Mucosa of stomach (tissue), 1 donor: ENCODE results near the gene MACROH2A1.

Source experiments
- H3K27me3 ChIP-seq: one replicate; pipeline ENCODE4 v1.7.0; 2013; ENCODE audit warnings: mild to moderate bottlenecking, low read length; ENCODE audit not compliant: control insufficient read depth, insufficient read depth
- H3K36me3 ChIP-seq: one replicate; pipeline ENCODE4 v1.7.0; 2013; ENCODE audit warnings: low read length; ENCODE audit not compliant: control insufficient read depth, insufficient read depth
- H3K4me1 ChIP-seq: one replicate; pipeline ENCODE4 v1.7.0; 2013; ENCODE audit warnings: mild to moderate bottlenecking, low read length; ENCODE audit not compliant: control insufficient read depth, insufficient read depth
- H3K4me3 ChIP-seq: one replicate; pipeline ENCODE4 v1.7.0; 2013; ENCODE audit warnings: low read length
- H3K9ac ChIP-seq: one replicate; pipeline ENCODE4 v1.7.0; 2013; ENCODE audit warnings: mild to moderate bottlenecking, low read length, moderate library complexity
- H3K9me3 ChIP-seq: one replicate; pipeline ENCODE4 v1.7.0; 2013; ENCODE audit warnings: mild to moderate bottlenecking, low read length, moderate library complexity; ENCODE audit not compliant: control insufficient read depth
- donor health status: Pancreatic carcinoma.

Gene MACROH2A1

DNA sequence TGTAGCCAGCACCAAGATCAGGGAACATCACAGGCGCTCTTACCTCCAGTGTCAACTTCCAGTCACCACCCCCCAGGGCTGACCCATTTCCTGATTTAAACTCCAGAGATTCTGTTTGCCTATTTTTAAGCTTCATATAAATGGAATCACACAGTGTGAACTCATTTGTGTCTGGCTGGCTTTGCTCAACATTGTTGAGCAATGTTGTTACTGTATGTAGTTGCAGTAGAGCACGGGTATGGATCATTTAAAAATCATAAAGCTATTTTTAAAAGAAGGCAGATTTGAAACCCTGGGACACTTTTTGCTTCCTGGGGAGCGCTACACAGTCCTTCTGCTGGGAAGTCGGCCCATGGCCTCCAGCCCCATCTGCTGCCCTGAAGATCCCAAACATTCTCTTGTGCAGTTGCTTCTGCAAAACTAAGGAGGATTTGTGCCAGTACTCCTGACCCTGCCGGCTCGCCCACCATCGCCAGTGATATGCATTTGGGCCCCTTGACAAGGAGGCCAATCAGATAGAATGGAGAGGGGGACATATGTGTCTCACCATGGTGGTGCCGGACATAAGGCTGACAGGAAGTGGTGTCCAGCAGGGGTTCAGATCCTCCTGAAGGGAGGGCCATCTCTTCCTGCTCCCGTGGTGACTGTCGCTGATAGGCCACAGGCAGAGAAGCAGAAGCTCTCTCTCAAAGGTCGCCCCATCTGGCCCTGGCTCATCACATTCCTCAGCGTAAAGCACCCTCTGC, 34.8 kb upstream of the MACROH2A1 start:
- Histone ChIP-seq H3K4me1 (peaks cover 9% of the 10 kb centered on the region), H3K9me3 (no peaks in the 10 kb centered on the region), H3K36me3 (no peaks in the 10 kb centered on the region), H3K4me3 (no peak overlapping the region), H3K27me3 (no peaks in the 10 kb centered on the region), H3K9ac (no peak overlapping the region)

DNA sequence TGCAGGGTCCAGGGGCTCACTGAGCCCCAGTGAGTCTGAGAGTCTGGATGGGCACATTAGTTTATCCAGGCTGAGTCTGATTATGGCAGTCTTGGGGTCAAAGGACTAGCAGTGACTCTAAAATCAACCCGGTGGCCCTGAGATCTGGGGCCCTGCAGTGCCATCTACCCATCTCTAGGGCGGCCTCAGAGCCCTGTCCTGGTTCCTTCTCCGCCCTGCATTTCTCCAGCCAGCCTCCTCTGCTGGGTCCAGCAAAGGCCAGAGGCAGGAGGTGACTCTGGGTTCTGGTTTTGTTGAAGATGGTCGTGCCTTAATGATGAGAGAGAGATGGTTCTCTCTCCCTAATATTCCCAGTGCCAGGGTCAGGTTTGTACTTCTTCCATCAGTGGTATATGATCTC, 33.1 kb upstream of the MACROH2A1 start:
- Histone ChIP-seq H3K9ac (no peak overlapping the region), H3K36me3 (no peaks in the 10 kb centered on the region), H3K4me3 (no peak overlapping the region), H3K9me3 (peaks cover 5% of the 10 kb centered on the region), H3K4me1 (no peaks in the 10 kb centered on the region), H3K27me3 (no peaks in the 10 kb centered on the region)

DNA sequence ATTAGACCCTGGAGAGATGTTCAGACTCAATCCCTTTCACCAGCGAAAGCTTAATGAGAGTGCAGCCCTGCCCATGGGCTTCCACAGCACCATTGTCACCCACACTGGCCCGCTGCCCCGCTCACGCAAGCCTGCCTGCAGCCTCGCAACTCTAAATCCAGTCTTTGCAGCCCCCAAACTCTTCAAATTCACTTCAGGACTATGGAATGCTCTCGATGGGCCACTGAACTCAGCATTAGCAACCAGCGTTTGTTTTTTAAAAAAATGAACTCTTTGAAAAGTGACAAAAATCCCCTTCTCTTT, 31.1 kb upstream of the MACROH2A1 start:
- Histone ChIP-seq H3K4me3 (no peak overlapping the region), H3K9ac (no peak overlapping the region), H3K27me3 (no peaks in the 10 kb centered on the region), H3K4me1 (no peaks in the 10 kb centered on the region), H3K9me3 (peaks cover 5% of the 10 kb centered on the region), H3K36me3 (no peaks in the 10 kb centered on the region)

DNA sequence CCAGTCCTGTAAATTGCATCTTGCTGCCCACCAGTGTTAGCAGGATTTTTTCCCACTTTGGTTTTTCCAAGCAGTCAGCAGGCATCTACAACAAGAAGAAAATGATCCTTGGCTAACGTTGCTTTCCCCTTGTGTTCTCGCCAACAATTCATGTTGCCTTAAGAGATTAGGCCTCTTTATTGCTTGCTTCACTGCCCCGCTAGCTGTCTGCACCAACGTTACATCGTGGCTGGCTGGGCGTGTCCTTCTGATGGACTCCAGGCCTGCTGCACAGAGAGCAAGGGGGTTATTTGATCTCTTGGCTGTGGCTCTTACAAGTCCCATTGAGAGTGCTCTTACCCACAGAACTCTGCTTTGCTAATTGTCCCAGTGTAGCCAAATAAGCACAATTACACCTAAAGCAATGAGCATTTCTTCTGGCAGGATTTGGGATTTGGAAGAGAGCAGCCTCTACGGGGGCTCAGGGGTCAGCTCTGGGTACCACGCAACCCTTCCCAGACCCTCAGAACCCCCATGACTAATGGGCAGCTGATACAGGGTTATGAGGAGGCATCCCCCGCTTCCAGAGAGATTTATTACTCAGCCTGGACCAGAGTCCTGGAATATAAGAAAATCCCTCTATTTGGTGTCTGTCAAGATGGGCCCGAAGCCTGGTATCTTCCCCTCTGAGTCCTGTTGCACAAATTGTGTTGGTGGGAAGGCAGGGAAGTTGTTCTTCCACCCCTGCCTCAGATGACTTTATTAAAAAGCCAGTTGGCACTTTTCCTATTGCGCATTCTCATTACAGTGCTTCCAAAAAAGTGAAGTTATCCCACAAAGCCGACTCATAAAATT, 30.5 kb upstream of the MACROH2A1 start:
- Histone ChIP-seq H3K9me3 (peaks cover 5% of the 10 kb centered on the region), H3K27me3 (no peaks in the 10 kb centered on the region), H3K9ac (no peak overlapping the region), H3K4me3 (no peak overlapping the region), H3K4me1 (no peaks in the 10 kb centered on the region), H3K36me3 (no peaks in the 10 kb centered on the region)

DNA sequence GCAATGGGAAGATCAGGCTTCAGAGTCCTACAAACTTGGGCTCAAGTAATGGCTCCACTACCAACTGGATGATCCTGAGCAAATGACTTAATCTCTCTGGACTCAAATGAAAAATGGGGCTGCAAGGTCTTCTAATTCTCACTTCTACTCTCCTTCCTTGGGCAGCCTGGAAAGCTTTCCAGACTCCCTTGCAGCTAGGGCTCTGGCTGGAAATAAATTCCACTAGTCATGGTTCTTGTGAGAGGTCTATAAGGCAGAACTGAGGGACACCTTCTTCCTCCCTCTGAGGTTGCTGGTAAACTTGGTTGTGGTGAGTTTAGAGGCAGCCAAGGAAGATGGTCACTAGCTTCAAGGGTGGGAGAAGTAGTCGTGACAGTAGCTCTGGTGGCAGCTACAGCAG, 29.6 kb upstream of the MACROH2A1 start:
- no peaks in the 10 kb centered on the region for H3K27me3 ChIP-seq
- no peak overlapping the region for H3K4me3 ChIP-seq
- H3K36me3 ChIP-seq, result no peaks in the 10 kb centered on the region
- no peaks in the 10 kb centered on the region for H3K4me1 ChIP-seq
- H3K9ac ChIP-seq, result no peak overlapping the region
- peaks cover 5% of the 10 kb centered on the region for H3K9me3 ChIP-seq

DNA sequence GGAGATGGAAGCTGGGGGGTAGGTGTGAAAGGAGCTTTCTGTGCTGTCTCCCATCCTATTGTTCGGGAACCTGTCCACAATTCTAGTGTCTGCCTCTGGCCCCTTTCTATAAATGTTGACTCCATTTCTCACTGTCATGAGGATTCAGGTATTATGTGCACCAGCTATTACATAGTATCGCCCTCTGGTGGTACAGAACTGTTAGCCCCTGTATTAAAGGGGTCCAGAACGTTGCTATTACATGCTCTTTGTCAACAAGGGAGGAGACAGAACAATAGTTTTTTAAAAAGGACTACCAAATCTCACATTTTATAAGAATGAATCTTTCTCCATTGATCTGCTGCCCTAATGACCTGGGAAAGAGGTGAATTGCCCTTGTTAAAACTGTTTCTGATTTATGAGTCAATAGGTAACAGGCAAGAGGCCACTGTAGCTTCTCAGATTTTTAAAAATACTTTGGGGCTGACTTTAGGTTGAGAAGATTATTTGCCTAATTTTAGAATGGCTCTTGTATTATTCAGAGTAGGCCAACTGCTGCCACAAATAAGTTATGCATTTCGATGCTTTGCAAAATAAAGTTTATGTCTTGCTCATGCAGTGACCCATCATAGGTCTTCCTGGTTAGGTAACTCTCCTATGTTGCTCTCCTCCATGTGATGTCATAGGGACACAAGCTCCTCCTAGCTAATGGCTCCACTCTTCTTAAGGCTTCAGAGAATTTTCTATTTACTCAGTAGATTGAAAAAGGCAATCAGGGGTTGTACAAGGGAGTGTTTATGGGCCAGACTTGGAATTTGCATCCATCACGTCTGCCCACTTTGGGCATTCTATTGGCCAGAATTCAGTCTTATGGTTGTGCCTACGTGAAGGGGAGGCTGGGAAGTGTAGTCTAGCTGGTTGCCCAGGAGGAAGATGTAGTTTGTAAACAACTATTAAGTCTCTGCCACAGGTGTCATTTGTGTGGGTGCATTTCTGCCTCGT, 27.4 kb upstream of the MACROH2A1 start:
- Histone ChIP-seq H3K9ac (no peak overlapping the region), H3K4me3 (no peak overlapping the region), H3K9me3 (peaks cover 5% of the 10 kb centered on the region), H3K4me1 (no peaks in the 10 kb centered on the region), H3K27me3 (no peaks in the 10 kb centered on the region), H3K36me3 (no peaks in the 10 kb centered on the region)

DNA sequence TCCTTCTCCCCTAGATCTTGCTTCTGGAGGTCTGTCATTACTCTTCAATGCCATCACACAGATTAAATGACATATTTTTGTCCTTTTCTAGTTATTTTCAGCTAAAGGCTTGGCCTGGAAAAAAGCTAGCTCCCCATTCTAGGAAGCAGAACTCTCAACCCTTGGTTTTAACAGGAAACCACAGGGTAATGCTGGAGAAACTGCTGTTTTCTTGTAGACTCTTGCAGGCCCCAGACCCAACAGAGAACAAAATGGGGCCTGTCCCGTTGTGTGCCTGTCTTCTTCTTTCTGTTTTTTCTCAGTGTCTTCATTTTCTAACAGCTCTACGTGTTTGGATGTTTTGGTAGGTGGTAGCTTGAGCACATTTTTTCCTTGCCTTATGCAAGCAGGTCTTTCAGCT, 26.6 kb upstream of the MACROH2A1 start:
- H3K36me3 ChIP-seq, result no peaks in the 10 kb centered on the region
- H3K4me3 ChIP-seq, result no peak overlapping the region
- no peaks in the 10 kb centered on the region for H3K4me1 ChIP-seq

DNA sequence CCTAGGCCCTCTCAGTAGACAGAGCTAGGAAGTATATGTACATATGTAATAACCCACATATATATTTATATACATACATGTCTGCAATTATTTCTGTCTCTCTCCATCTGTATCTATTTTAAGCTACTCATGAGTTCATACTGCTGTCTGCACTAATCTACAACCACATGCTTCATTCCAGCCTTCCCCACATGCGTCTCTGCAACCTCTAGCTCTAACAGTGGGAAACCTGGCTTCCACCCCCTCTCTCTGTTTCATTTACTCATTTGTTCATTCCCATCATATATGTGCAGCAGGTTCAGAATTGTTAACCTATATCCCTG, 24.8 kb upstream of the MACROH2A1 start:
- H3K36me3 ChIP-seq, result no peaks in the 10 kb centered on the region
- no peaks in the 10 kb centered on the region for H3K27me3 ChIP-seq
- no peak overlapping the region for H3K4me3 ChIP-seq
- H3K9ac ChIP-seq, result no peak overlapping the region
- H3K9me3 ChIP-seq, result peaks cover 5% of the 10 kb centered on the region
- H3K4me1 ChIP-seq, result no peaks in the 10 kb centered on the region

More for the DNA sequence above, 26.6 kb upstream of the MACROH2A1 start:
- no peak overlapping the region for H3K9ac ChIP-seq
- H3K9me3 ChIP-seq, result peaks cover 5% of the 10 kb centered on the region
- H3K27me3 ChIP-seq, result no peaks in the 10 kb centered on the region

DNA sequence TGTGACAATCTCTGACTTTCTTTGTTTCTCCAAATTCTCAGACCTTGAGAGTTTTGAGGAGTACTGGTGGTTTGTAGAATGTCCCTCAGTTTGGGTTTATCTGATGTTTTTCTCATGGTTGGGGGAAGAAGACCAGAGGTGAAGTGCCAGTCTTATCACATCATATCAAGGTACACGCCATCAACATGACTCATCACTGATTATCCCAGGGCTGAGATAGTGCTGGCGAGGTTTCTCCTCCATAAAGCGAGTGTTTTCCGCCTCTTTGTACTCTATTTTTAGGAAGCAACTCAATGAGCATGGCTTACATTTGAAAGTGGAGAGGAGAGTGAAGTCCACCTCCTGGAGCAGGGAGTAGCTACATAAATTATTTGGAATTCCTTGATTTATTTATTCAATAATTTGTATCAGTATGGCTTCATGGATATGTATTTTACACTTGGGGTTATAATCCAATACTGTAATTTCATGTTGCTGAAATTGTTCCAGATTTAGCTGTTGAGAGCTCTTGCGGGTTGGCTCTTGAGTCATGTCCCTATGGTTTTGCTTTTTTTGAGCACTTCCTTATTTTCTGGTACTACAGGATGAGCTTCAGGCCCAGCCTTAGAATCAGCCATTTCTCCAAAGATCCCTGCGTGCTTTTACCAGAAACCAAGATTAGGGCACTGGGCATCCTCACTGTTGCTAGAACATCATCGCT, 24.3 kb upstream of the MACROH2A1 start:
- Histone ChIP-seq H3K4me3 (no peak overlapping the region), H3K27me3 (no peaks in the 10 kb centered on the region), H3K4me1 (no peaks in the 10 kb centered on the region), H3K9me3 (no peaks in the 10 kb centered on the region), H3K36me3 (no peaks in the 10 kb centered on the region), H3K9ac (no peak overlapping the region)

DNA sequence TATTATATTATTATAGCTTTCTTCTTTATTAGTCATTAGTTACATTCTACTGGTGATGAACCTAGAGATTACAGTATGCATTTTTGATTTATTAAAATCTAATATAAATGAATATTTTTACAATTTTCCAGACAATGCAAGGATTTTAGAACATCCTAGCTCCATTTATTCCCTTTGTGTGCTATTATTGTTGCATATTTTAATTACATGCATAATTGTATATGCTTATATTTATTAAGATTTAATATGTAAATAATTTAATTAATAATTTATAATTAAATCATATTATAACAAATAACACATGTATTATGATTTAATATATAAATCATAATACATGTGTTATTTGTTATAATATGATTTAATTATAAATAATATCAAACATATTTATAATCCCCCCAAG, 23.4 kb upstream of the MACROH2A1 start:
- Histone ChIP-seq H3K9ac (no peak overlapping the region), H3K27me3 (no peaks in the 10 kb centered on the region), H3K4me1 (no peaks in the 10 kb centered on the region), H3K36me3 (no peaks in the 10 kb centered on the region), H3K4me3 (no peak overlapping the region), H3K9me3 (no peaks in the 10 kb centered on the region)

DNA sequence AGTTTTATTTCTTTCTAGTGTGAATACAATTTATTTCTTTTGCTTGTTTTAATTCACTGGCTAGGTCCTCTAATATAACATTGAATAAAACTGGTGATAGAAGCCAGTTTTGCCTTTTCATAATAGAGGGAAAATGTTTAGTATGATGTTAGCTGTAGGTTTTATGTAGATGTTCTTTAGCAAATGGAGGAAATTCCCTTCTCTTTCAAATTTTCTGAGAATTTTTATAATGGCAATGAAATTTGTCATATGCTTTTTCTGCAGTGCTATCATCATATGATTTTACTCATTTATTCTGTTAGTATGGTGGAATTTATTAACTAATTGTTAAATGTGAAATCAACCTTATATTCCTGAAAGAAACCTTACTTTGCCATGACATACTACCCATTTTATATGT, 18.1 kb upstream of the MACROH2A1 start:
- H3K36me3 ChIP-seq, result no peaks in the 10 kb centered on the region
- no peak overlapping the region for H3K9ac ChIP-seq
- no peaks in the 10 kb centered on the region for H3K4me1 ChIP-seq
- no peaks in the 10 kb centered on the region for H3K9me3 ChIP-seq
- H3K4me3 ChIP-seq, result no peak overlapping the region
- H3K27me3 ChIP-seq, result no peaks in the 10 kb centered on the region
